OCI-LY3 (cell line): ENCODE results near the gene PSME2.

Experiments
- CTCF ChIP-seq: fragments of 200-600, 300-600 bp; sonication (generic); IDR thresholded peaks from 2 replicates; pipeline ENCODE4 v1.5.1; 2014; ENCODE audit warnings: antibody characterized with exemption, low read length, low read depth
- EZH2phosphoT487 ChIP-seq: fragments of 200-600 bp; shearing (Covaris generic); IDR thresholded peaks from 2 replicates; pipeline ENCODE4 v1.6.1; 2018; ENCODE audit warnings: antibody characterized with exemption, mixed run types, low read depth

GRCh38 chr14:24122898-24123297 lies 23.5 kb downstream of the PSME2 start:
- TF ChIP-seq CTCF, result no peak
- TF ChIP-seq EZH2phosphoT487, result no peak
